Fibroblast of lung (primary cell): ENCODE data around the gene CFAP97D2. TPM values are rescaled to one million over a fixed set of nuclear protein-coding genes. Genes with fewer than 3 reads are reported as not detected.

Source experiments
- DNase-seq, 2 donors: peaks; one replicate each; pipeline versions ENCODE4 v3.0.0 to v3.0.0-alpha.2; 2010; ENCODE audit warnings: low read depth in 2 of 2
- H2AFZ ChIP-seq: 2 replicates; pipeline ENCODE4 v1.5.1; 2012; ENCODE audit warnings: low read length, control low read depth, inconsistent platforms
- H3K27ac ChIP-seq: 2 replicates; pipeline ENCODE4 v1.5.1; 2011; ENCODE audit warnings: low read length, control low read depth; ENCODE audit not compliant: insufficient read depth
- H3K27me3 ChIP-seq: 2 replicates; pipeline ENCODE4 v1.5.1; 2011; ENCODE audit warnings: mild to moderate bottlenecking, low read length; ENCODE audit not compliant: control insufficient read depth, insufficient read depth
- H3K36me3 ChIP-seq: 2 replicates; pipeline ENCODE4 v1.5.1; 2011; ENCODE audit warnings: low read length; ENCODE audit not compliant: control insufficient read depth, insufficient read depth
- H3K4me1 ChIP-seq: 2 replicates; pipeline ENCODE4 v1.5.1; 2011; ENCODE audit warnings: low read length; ENCODE audit not compliant: control insufficient read depth, insufficient read depth; ENCODE audit errors: extremely low read depth
- H3K4me2 ChIP-seq: 2 replicates; pipeline ENCODE4 v1.5.1; 2011; ENCODE audit warnings: low read length, control low read depth; ENCODE audit not compliant: insufficient read depth; ENCODE audit errors: extremely low read depth
- H3K4me3 ChIP-seq, 4 experiments: fragments of 200-600 bp in 1 of 4; sonication (generic) in 1 of 4; replicated peaks in 1 of 4; 2 replicates each; pipeline ENCODE4 v1.5.1; 2011 to 2016; ENCODE audit warnings: low read length in 4 of 4, low read depth in 3 of 4, mild to moderate bottlenecking in 3 of 4, control low read depth in 2 of 4, inconsistent platforms in 1 of 4, mixed read lengths in 1 of 4; ENCODE audit not compliant: insufficient read depth in 1 of 4; ENCODE audit errors: control extremely low read depth in 1 of 4
- H3K79me2 ChIP-seq: 2 replicates; pipeline ENCODE4 v1.5.1; 2012; ENCODE audit warnings: mild to moderate bottlenecking, low read length, inconsistent platforms; ENCODE audit not compliant: control insufficient read depth, insufficient read depth
- H3K9ac ChIP-seq: 2 replicates; pipeline ENCODE4 v1.5.1; 2011; ENCODE audit warnings: mild to moderate bottlenecking, low read length, control low read depth; ENCODE audit not compliant: insufficient read depth
- H3K9me3 ChIP-seq: 2 replicates; pipeline ENCODE4 v1.5.1; 2012; ENCODE audit warnings: low read depth, low read length; ENCODE audit not compliant: control insufficient read depth, insufficient read depth
- H4K20me1 ChIP-seq: 2 replicates; pipeline ENCODE4 v1.5.1; 2011; ENCODE audit warnings: low read length; ENCODE audit not compliant: control insufficient read depth, insufficient read depth; ENCODE audit errors: extremely low read depth
- EZH2 ChIP-seq: IDR thresholded peaks from 2 replicates; pipeline ENCODE4 v1.5.1; 2012; ENCODE audit warnings: low read length, control low read depth, mild to moderate bottlenecking; ENCODE audit errors: missing control alignments
- polyA plus RNA-seq, 2 donors: library from polyadenylated mRNA; depleted of rRNA in 1 of 2; stranded (reverse) in 1 of 2; unstranded in 1 of 2; fragments of >200 nt; gene quantifications; 2 replicates each; pipeline ENCODE4 v1.2.1, GENCODE V29; 2011 to 2012; ENCODE audit warnings: missing spikeins in 1 of 2
- total RNA-seq: library from RNA; depleted of rRNA; stranded (reverse); fragments of >200 nt; gene quantifications from 2 replicates; pipeline ENCODE4 v1.2.1, GENCODE V29; 2014
- TF ChIP-seq, protein P1 (sequence below), 2 donors: IDR thresholded peaks in 1 of 2; conservative IDR thresholded peaks in 1 of 2; 1 replicate in 1 of 2; 2 replicates in 1 of 2; pipeline ENCODE4 v1.5.1; 2011 to 2012; ENCODE audit warnings: low read length in 2 of 2, control low read depth in 1 of 2, inconsistent platforms in 1 of 2, low read depth in 1 of 2, mild to moderate bottlenecking in 1 of 2

CFAP97D2 gene
- total and polyA plus RNA-seq, 2 donors (not counting 1 experiment from before 2014, with no cell fraction given), result not detected

DNA sequence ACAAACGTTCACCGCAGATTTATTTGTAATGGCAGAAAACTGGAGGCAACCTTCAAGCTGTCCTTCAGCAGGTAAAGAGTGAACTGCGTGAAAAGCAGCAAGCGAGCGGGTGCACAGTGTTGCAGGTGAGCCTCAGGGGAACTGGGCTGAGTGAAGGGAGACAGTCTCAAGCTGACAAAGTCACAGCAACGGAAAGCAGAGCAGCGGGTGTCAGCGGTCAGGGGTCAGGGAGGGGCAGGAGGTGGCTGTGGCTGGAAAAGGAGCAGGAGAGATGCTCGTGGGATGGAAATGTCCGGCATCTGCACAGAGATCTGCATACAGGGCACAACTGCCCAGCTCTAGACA, 38.2 kb upstream of the CFAP97D2 start:
- Histone ChIP-seq H3K79me2 (no peaks in the 10 kb centered on the region), H3K27me3 (peaks cover 2% of the 10 kb centered on the region), H3K36me3 (no peaks in the 10 kb centered on the region), H3K27ac (no peak overlapping the region), H4K20me1 (no peaks in the 10 kb centered on the region), H2AFZ (no peak overlapping the region), H3K9ac (no peak overlapping the region), H3K4me3 (no peak overlapping the region), H3K4me1 (no peaks in the 10 kb centered on the region), H3K9me3 (no peaks in the 10 kb centered on the region), H3K4me2 (no peak overlapping the region)
- DNase-seq, result no peak
- TF ChIP-seq EZH2, result no peak
- TF ChIP-seq, protein P1, sequence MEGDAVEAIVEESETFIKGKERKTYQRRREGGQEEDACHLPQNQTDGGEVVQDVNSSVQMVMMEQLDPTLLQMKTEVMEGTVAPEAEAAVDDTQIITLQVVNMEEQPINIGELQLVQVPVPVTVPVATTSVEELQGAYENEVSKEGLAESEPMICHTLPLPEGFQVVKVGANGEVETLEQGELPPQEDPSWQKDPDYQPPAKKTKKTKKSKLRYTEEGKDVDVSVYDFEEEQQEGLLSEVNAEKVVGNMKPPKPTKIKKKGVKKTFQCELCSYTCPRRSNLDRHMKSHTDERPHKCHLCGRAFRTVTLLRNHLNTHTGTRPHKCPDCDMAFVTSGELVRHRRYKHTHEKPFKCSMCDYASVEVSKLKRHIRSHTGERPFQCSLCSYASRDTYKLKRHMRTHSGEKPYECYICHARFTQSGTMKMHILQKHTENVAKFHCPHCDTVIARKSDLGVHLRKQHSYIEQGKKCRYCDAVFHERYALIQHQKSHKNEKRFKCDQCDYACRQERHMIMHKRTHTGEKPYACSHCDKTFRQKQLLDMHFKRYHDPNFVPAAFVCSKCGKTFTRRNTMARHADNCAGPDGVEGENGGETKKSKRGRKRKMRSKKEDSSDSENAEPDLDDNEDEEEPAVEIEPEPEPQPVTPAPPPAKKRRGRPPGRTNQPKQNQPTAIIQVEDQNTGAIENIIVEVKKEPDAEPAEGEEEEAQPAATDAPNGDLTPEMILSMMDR (conservative IDR thresholded peaks at IDR 0.05 in 1 of 2, IDR thresholded peaks at IDR 0.05 in 1 of 2; ENCODE audit: low read depth in 1 of 2, low read length in 2 of 2), result no peak

DNA sequence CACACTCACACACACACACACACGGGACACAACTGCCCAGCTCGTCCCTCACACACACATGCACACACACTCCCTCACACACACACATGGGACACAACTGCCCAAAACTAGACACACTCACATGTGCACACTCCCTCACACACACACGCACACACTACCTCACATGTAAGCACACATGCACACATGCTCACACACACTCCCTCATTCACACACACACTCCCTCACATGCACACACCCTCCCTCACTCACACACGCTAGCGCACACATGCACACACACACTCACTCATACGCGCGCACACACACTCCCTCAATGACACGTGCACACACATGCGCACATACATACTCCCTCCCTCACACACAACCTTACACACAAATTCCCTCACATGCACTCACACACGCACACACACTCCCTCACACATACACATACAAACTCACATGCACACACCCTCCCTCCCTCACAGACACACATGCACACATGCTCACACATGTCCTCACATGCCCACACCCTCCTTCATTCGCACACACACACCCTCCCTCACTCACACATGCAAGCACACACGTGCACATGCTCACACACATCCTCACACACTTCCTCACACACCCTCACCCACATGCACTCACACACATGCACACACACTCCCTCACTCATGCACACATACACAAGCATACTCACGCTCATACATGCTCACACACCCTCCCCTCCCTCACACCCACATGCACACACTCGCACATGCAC, 37.6 kb upstream of the CFAP97D2 start:
- TF ChIP-seq, protein P1 (conservative IDR thresholded peaks at IDR 0.05 in 1 of 2, IDR thresholded peaks at IDR 0.05 in 1 of 2; ENCODE audit: low read depth in 1 of 2, low read length in 2 of 2), result no peak
- no peak for TF ChIP-seq EZH2

DNA sequence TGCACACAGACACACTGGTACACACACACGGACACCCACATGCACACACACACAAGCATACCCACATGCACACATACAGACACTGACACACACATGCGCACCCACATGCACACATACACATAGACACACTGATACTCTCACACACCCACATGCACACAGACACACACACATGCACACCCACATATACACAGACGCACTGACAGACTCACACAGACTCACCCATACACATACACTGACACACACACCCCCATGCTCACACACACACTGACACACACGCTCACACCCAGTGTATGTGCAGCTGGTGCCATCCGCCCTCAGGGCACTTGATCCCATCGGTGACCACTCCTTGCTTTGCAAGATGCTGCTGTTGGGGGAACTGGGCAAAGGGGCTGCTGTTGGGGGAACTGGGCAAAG, 36.9 kb upstream of the CFAP97D2 start:
- no peak overlapping the region for H3K4me3 ChIP-seq
- no peaks in the 10 kb centered on the region for H3K9me3 ChIP-seq
- TF ChIP-seq, protein P1 (conservative IDR thresholded peaks at IDR 0.05 in 1 of 2, IDR thresholded peaks at IDR 0.05 in 1 of 2; ENCODE audit: low read depth in 1 of 2, low read length in 2 of 2), result no peak
- no peak for TF ChIP-seq EZH2
- no peak for DNase-seq
- H2AFZ ChIP-seq, result no peak overlapping the region
- H3K9ac ChIP-seq, result no peak overlapping the region
- no peaks in the 10 kb centered on the region for H3K4me1 ChIP-seq
- H3K4me2 ChIP-seq, result no peak overlapping the region
- no peaks in the 10 kb centered on the region for H3K79me2 ChIP-seq
- H3K36me3 ChIP-seq, result no peaks in the 10 kb centered on the region
- H4K20me1 ChIP-seq, result no peaks in the 10 kb centered on the region
- H3K27ac ChIP-seq, result no peak overlapping the region
- H3K27me3 ChIP-seq, result peaks cover 2% of the 10 kb centered on the region

More for the DNA sequence above, 37.6 kb upstream of the CFAP97D2 start:
- Histone ChIP-seq H4K20me1 (no peaks in the 10 kb centered on the region), H3K4me3 (no peak overlapping the region), H2AFZ (no peak overlapping the region), H3K9ac (no peak overlapping the region), H3K27me3 (peaks cover 2% of the 10 kb centered on the region), H3K27ac (no peak overlapping the region), H3K9me3 (no peaks in the 10 kb centered on the region), H3K79me2 (no peaks in the 10 kb centered on the region), H3K4me1 (no peaks in the 10 kb centered on the region), H3K4me2 (no peak overlapping the region), H3K36me3 (no peaks in the 10 kb centered on the region)
- no peak for DNase-seq
